ENCODE measurements around the gene DPH1.
A peak's percentile ranks its signal among the peaks of the same experiment; 100 is the strongest.
"Not testable (repeated sequence)": the region's sequence is repeated elsewhere in the genome, so short reads cannot be mapped to it uniquely, and the experiment has no call there.

The DPH1 gene

GRCh38 chr17:2029911-2030778 is at the start of gene DPH1:
Gene DPH1 (plus strand): TSS chr17:2030153. CDS start chr17:2030170, 17 bp downstream.
- DNase-seq, result peak; percentile 32

- DNase-seq, result no peak
These were observed 49.2 kb upstream of the DPH1 start for GRCh38 chr17:1980665-1981250.

- DNase-seq, result not testable (repeated sequence)
These were observed 47.1 kb upstream of the DPH1 start for GRCh38 chr17:1982793-1983366.

GRCh38 chr17:1985093-1985492 is 44.9 kb upstream of the DPH1 start:
- no peak for DNase-seq

- DNase-seq, result no peak
These were observed 44.3 kb upstream of the DPH1 start for GRCh38 chr17:1985686-1986085.

DNA sequence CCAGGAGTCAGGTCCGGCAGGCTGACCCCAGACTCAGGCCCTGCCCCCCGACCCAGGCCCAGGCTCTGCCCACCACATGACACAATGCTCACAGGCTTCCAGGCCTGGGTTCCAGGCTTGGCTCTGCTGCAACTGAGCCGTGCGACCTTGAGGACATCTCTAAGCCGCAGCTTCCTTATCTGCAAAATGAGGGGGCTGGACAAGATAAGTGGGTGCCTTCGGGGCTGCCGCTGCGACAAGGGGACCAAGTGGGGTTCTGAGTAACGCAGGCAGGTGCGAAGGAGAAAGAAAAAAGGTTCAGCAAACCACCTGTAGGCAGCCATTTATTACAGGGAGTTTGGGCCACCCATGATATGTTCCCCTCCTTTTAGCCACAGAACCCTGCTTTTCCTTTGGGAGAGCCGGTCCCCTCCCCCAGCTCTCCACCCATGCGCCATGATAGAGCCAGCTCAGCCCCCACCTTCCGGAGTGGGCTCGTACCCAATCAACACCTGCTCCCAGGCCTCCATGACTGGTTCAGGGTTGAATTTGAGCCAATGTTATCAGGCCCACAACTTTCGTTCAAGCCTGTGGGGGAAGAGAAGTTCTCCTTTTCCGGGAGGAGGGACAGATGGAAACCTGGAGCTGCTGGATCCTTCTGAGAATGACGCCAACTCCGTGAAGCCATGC is 43.0 kb upstream of the DPH1 start:
- no peak for DNase-seq

DNA sequence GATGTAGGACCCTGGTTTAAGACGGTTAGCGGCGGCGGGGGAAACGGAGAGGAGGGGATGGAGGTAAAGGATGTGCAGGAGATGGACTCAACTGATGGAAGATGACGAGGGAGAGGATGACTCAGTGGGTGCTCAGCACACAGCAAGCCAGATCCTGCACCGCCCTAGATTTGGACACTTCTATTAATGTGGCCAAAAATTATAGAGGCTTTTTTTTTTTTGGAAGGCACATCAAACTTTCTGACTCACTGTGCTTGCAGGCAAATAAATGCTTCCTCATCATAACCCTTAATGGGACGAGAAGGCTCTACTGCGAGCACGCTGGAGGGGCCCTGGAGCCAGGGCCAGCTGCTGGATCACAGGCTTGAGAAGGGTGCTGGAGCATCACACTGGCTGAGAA is 40.8 kb upstream of the DPH1 start:
- no peak for DNase-seq

GRCh38 chr17:1992541-1992940 is 37.4 kb upstream of the DPH1 start:
- no peak for DNase-seq

- DNase-seq, result no peak
These were observed 35.2 kb upstream of the DPH1 start for GRCh38 chr17:1994707-1995106.

DNA sequence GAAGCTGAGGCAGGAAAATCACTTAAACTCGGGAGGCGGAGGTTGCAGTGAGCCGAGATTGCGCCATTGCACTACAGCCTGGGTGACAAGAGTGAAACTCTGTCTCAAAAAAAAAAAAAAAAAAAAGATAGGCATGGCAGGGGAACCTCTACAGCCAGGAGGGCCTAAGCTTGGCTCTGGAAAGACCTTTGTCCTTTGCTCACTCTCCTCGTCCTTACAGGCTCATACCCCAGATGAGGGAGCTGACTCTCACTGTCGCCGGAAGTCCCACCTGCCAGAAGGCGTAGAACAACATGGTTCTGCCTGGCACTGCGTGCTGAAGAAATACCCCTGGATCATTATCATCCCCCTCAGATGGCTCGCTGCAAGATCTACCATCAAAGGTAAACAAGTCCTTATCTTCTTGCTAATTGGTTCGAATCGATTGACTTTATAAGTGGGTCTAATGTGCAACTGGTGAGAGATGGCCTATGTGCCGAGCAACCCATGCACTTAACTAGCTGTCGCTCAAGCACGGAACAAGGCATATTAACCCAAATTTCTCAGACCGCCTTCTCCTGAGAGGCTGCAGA is 34.5 kb upstream of the DPH1 start:
- DNase-seq, result no peak

GRCh38 chr17:1995907-1996799 is 33.8 kb upstream of the DPH1 start:
- no peak for DNase-seq

DNA sequence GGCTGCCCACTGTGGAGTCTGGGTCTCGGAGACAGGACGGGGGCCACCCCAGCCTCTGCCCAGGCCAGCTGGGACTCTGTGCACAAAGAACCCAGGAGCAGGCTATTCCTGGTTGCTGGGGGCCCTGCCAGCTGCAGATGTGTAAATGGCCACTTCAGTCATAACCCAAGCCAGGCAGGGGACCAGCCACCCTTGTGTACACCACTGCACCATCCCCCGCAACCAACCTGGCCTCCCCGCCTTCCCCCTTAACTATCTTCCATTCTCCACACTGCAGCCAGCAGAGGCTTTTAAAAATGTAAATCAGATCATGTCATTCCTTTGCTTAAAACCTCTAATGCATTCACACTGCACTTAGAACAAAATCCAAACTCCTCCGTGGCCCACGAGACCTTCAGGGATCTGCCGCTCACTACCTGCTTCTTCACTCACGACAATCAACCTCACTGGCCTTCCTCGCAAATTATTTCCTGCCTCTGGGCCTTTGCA is 33.1 kb upstream of the DPH1 start:
- DNase-seq, result no peak

- DNase-seq, result no peak
These were observed 32.5 kb upstream of the DPH1 start for GRCh38 chr17:1997289-1997926.

DNA sequence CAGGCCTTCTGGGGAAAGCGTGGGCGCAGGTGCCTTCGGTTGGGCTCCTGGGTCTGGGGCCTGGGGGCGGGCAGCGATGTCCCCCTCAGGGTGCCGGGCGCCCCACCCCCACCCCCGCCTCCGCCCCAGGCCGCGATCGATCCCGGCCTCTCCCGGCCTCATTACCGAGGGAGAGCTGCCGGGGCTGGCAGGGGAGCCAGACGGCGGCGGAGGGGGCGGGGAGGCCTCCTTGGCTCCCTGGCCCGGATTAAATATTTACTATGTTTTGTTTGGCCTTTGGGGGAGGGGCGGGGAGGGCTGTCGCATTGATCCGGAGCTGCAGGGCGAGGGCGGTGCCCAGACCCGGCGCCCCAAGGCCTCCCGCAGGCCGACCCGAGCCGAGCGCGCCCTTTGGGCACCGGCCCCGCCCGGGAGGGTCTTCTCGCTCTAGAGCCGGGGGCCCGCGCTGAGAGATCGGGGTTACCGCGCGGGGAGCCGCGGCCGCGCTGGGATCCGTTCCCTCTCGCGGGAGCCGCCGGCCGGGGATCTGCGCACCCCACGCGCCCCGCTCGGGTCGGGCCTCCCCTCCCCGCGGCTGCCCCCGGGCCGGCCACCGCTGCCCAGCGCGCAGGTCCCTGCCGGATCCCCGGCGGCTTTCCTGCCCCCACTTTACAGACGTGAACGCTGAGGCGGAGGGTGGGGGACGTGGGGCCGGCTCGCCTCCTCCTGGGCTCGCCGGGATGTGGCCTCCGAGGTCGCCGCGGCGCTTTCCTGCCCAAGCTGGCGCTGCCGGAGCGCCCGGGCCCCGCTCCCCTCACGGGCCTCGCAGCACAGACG is 31.8 kb upstream of the DPH1 start:
- no peak for DNase-seq

GRCh38 chr17:1999557-2000251 is 30.2 kb upstream of the DPH1 start:
- DNase-seq, result no peak

- DNase-seq, result no peak
These were observed 27.1 kb upstream of the DPH1 start for GRCh38 chr17:2002767-2003329.

- DNase-seq, result no peak
These were observed 26.4 kb upstream of the DPH1 start for GRCh38 chr17:2003525-2003924.

DNA sequence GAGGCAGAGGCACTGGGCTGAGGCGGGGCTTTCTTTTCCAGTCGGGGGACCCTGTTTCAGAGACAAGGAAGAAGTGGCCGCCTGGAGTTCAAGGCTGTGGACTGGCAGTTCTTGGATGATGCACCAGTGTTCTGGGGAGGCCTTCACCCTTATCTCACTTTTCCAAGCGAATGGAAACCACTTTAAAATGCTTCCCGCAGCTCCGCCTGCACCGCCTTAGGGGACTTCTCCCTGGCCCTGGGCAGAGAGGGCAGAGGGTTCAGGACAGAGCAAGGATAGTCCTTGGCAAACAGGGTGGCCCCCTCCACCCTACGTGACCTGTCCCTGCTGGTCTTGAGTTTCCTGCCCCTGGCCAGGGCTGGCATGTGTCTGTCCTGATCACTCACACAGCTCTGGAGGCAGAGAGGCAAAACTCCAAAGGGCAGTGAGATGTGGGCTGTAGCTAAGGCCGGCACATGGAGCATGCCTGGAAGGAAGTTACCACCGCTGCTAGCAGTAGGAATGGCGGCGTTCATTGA is 25.5 kb upstream of the DPH1 start:
- DNase-seq, result no peak
